ENCODE measurements around the gene SEPSECS. TPM values are rescaled to one million over a fixed set of nuclear protein-coding genes. Genes with fewer than 3 reads are reported as not detected.

The SEPSECS gene
- total RNA-seq, 1 donor from 2014 or later = 12.0 TPM

GRCh38 chr4:25100710-25101109 is 59.5 kb downstream of the SEPSECS start:
- peaks cover 4% of the 10 kb centered on the region for H3K36me3 Mint-ChIP-seq (ENCODE audit: low read depth, unreplicated experiment)

GRCh38 chr4:25100021-25100555 is 60.2 kb downstream of the SEPSECS start:
- Mint-ChIP-seq H3K27me3 (ENCODE audit: unreplicated experiment) (peaks cover 4% of the 10 kb centered on the region), H3K4me1 (ENCODE audit: unreplicated experiment) (peaks cover 9% of the 10 kb centered on the region), H3K4me3 (ENCODE audit: unreplicated experiment) (no peak overlapping the region), H3K36me3 (ENCODE audit: low read depth, unreplicated experiment) (peaks cover 4% of the 10 kb centered on the region), H3K9me3 (ENCODE audit: unreplicated experiment) (peaks cover 5% of the 10 kb centered on the region), H3K27ac (ENCODE audit: unreplicated experiment) (no peak overlapping the region)
- no peak for TF ChIP-seq CTCF (IDR thresholded peaks at IDR 0.05; ENCODE audit: unreplicated experiment)
- no peak for DNase-seq (ENCODE audit: low spot score)

More at GRCh38 chr4:25100710-25101109, 59.5 kb downstream of the SEPSECS start:
- no peak overlapping the region for H3K27ac Mint-ChIP-seq (ENCODE audit: unreplicated experiment)
- DNase-seq (ENCODE audit: low spot score) = no peak
- no peak for TF ChIP-seq CTCF (IDR thresholded peaks at IDR 0.05; ENCODE audit: unreplicated experiment)
- H3K27me3 Mint-ChIP-seq (ENCODE audit: unreplicated experiment) = peaks cover 4% of the 10 kb centered on the region
- peaks cover 9% of the 10 kb centered on the region for H3K4me1 Mint-ChIP-seq (ENCODE audit: unreplicated experiment)
- H3K9me3 Mint-ChIP-seq (ENCODE audit: unreplicated experiment) = peaks cover 5% of the 10 kb centered on the region
- H3K4me3 Mint-ChIP-seq (ENCODE audit: unreplicated experiment) = no peak overlapping the region

GRCh38 chr4:25098964-25099891 is 61.0 kb downstream of the SEPSECS start:
- Mint-ChIP-seq H3K27me3 (ENCODE audit: unreplicated experiment) (peaks cover 6% of the 10 kb centered on the region), H3K9me3 (ENCODE audit: unreplicated experiment) (peaks cover 8% of the 10 kb centered on the region), H3K36me3 (ENCODE audit: low read depth, unreplicated experiment) (peaks cover 8% of the 10 kb centered on the region), H3K4me3 (ENCODE audit: unreplicated experiment) (no peak overlapping the region), H3K27ac (ENCODE audit: unreplicated experiment) (no peak overlapping the region), H3K4me1 (ENCODE audit: unreplicated experiment) (peaks cover 9% of the 10 kb centered on the region)
- no peak for DNase-seq (ENCODE audit: low spot score)
- no peak for TF ChIP-seq CTCF (IDR thresholded peaks at IDR 0.05; ENCODE audit: unreplicated experiment)

- Mint-ChIP-seq H3K4me3 (ENCODE audit: unreplicated experiment) (no peak overlapping the region), H3K36me3 (ENCODE audit: low read depth, unreplicated experiment) (peaks cover 10% of the 10 kb centered on the region), H3K4me1 (ENCODE audit: unreplicated experiment) (peaks cover 22% of the 10 kb centered on the region), H3K27ac (ENCODE audit: unreplicated experiment) (no peak overlapping the region), H3K9me3 (ENCODE audit: unreplicated experiment) (peaks cover 18% of the 10 kb centered on the region), H3K27me3 (ENCODE audit: unreplicated experiment) (peaks cover 6% of the 10 kb centered on the region)
- no peak for DNase-seq (ENCODE audit: low spot score)
- TF ChIP-seq CTCF (IDR thresholded peaks at IDR 0.05; ENCODE audit: unreplicated experiment) = no peak
These were observed 63.2 kb downstream of the SEPSECS start for GRCh38 chr4:25096981-25097443.
